ENCODE results near the gene DDX39A. TPM values are rescaled to one million over a fixed set of nuclear protein-coding genes. Genes with fewer than 3 reads are reported as not detected.
"Not testable (repeated sequence)": the region's sequence is repeated elsewhere in the genome, so short reads cannot be mapped to it uniquely, and the experiment has no call there.

Gene DDX39A
- total and polyA plus RNA-seq, 2 of the 8 experiments (the other 6 are each of a cell fraction or from before 2014, with no cell fraction given) = 139 TPM

DNA sequence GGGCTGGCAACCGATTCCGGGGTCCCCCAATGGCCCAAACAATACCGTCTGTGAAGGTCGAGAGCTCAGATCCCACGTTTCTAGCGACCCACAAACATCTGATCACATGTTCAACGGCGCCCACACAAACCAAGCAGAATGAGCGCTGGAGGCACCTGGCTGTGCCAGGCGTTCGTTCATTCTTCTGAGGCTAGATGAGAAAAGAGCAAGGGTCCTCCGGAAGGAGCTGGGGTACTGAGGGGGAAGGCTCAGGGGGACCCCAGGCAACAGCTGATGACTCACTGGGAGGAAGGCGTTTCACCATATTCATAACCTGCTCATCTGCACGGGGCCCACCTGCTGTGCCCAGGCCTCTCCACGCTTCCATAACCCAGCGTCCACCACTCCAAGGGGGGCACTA lies 22.0 kb downstream of the DDX39A start:
- H3K79me2 ChIP-seq (ENCODE audit: control insufficient read depth in 1 of 2, insufficient read depth in 2 of 2, low read length in 2 of 2); H2AFZ ChIP-seq (ENCODE audit: low read length); H2BK12ac ChIP-seq (ENCODE audit: low read depth, low read length); H3K36me3 ChIP-seq (ENCODE audit: control insufficient read depth in 2 of 4, insufficient read depth in 4 of 4, low read length in 3 of 4); H3K18ac ChIP-seq (ENCODE audit: extremely low read depth, low read length); H3K14ac ChIP-seq (ENCODE audit: insufficient read length); H3K23ac ChIP-seq (ENCODE audit: insufficient read length); H3K9ac ChIP-seq (replicated peaks in 1 of 4; ENCODE audit: extremely low read depth in 1 of 4, low read depth in 3 of 4, low read length in 3 of 4); H2BK15ac ChIP-seq (ENCODE audit: low read length); H3K4ac ChIP-seq (replicated peaks; ENCODE audit: insufficient read length, low read depth, low read length); H3K23me2 ChIP-seq (ENCODE audit: low read depth, low read length); H4K8ac ChIP-seq (ENCODE audit: extremely low read depth, insufficient read depth, low read length); H2BK20ac ChIP-seq (ENCODE audit: low read length); FAIRE-seq; DNase-seq (ENCODE audit: low read depth in 1 of 2, low spot score in 2 of 2); H3K4me3 ChIP-seq (ENCODE audit: extremely low read depth in 1 of 4, insufficient read depth in 2 of 4, low read depth in 3 of 4, low read length in 4 of 4); H3K79me1 ChIP-seq (ENCODE audit: low read depth, low read length); H4K20me1 ChIP-seq (replicated peaks in 1 of 2; ENCODE audit: control insufficient read depth in 1 of 2, insufficient read depth in 2 of 2, low read length in 2 of 2); H3K27me3 ChIP-seq (replicated peaks in 1 of 4; ENCODE audit: control insufficient read depth in 3 of 4, extremely low read depth in 1 of 4, insufficient read depth in 3 of 4, low read length in 3 of 4); H3K56ac ChIP-seq (replicated peaks; ENCODE audit: insufficient read length, low read depth, low read length); H3K27ac ChIP-seq (ENCODE audit: low read depth, low read length); H2BK5ac ChIP-seq (ENCODE audit: low read depth, low read length); H3K9me3 ChIP-seq (ENCODE audit: insufficient read depth in 2 of 2, low read depth in 1 of 2, low read length in 1 of 2); H4K5ac ChIP-seq (ENCODE audit: insufficient read length, low read depth, low read length); H2BK120ac ChIP-seq (replicated peaks; ENCODE audit: low read depth, low read length); H2AK5ac ChIP-seq (ENCODE audit: low read depth, low read length); H3K4me2 ChIP-seq (ENCODE audit: insufficient read depth in 1 of 2, low read depth in 2 of 2, low read length in 2 of 2); H3K4me1 ChIP-seq (replicated peaks in 1 of 4; ENCODE audit: control insufficient read depth in 3 of 4, insufficient read depth in 4 of 4, low read length in 3 of 4); H4K91ac ChIP-seq (replicated peaks; ENCODE audit: insufficient read length, low read length): not testable (repeated sequence)
- ChIA-PET CTCF (ENCODE audit: partially characterized antibody) (interaction anchor here (1.7 to 2.3 kb wide), 3 partner anchors 8 to 37 kb away, joined by 4 to 12 read pairs (median 6); no protein-coding TSS in a partner anchor), POLR2A (ENCODE audit: partially characterized antibody) (interaction anchor here (1.1 to 1.3 kb wide), 2 partner anchors 9 to 34 kb away, joined by 3 read pairs; no protein-coding TSS in a partner anchor)
- 94% methylated on average over 15 of the region's 16 CpGs; no CpG with 5 or more reads in 1 of the 2 experiments for WGBS, 2 experiments (ENCODE audit: extremely low coverage in 1 of 2, insufficient coverage in 1 of 2, insufficient read length in 1 of 2, insufficient replicate concordance in 2 of 2, low coverage in 1 of 2, low lambda C conversion rate in 2 of 2, missing lambda C conversion rate in 1 of 2)

Data from H1 (cell line).